ENCODE data around the gene NAPA. TPM values are rescaled to one million over a fixed set of nuclear protein-coding genes. Genes with fewer than 3 reads are reported as not detected.

The NAPA gene
- total and polyA plus RNA-seq, 2 of the 13 experiments (the other 11 are each of a cell fraction or from before 2014, with no cell fraction given), result 32.6 to 65.9 TPM

GRCh38 chr19:47507924-47508553, 6.8 kb downstream of the NAPA start:
- ATAC-seq (no peak), FAIRE-seq (no peak), DNase-seq (ENCODE audit: low spot score) (no peak)
- Histone ChIP-seq H3K4me2 (ENCODE audit: low read depth, low read length) (no peak overlapping the region), H3K9me3 (ENCODE audit: low read length) (no peaks in the 10 kb centered on the region), H4K20me1 (ENCODE audit: insufficient read depth, low read length) (no peaks in the 10 kb centered on the region), H3K4me1 (ENCODE audit: insufficient read depth, low read length) (peaks cover 15% of the 10 kb centered on the region), H3K27me3 (ENCODE audit: control insufficient read depth in 1 of 2, insufficient read depth in 2 of 2, low read length in 2 of 2) (no peaks in the 10 kb centered on the region), H3K9ac (ENCODE audit: insufficient read depth, low read depth, low read length) (no peak overlapping the region), H3K79me2 (ENCODE audit: insufficient read depth, low read length) (peaks cover 47% of the 10 kb centered on the region), H3K4me3 (replicated peaks in 1 of 3; ENCODE audit: insufficient read depth in 1 of 3, low read depth in 2 of 3, low read length in 3 of 3) (no peak overlapping the region), H3K27ac (ENCODE audit: extremely low read length, insufficient read depth, low read length) (no peak overlapping the region), H2AFZ (ENCODE audit: low read length) (no peak overlapping the region), H3K36me3 (replicated peaks in 1 of 2; ENCODE audit: control insufficient read depth in 1 of 2, insufficient read depth in 2 of 2, low read length in 2 of 2) (peaks cover 6 to 14% of the 10 kb centered on the region in 2 experiments; a peak in 4 of 5 replicates)
- 97% methylated on average over 5 of the region's 11 CpGs for WGBS (ENCODE audit: low lambda C conversion rate)
- in situ Hi-C loops (cut with HindIII; ENCODE audit: extremely low pct_ligation_motif_present, low pct_unique_long_range_greater_than_20kb) (no loop called here), intact Hi-C loops (cut with micrococcal nuclease; ENCODE audit: unreplicated experiment) (no loop called here)
- POLR2A ChIA-PET, result no interaction called here
- TF ChIP-seq ZNF282 (IDR thresholded peaks at IDR 0.05; ENCODE audit: partially characterized antibody) (no peak), ZNF274 (CRISPR knock-in tag; IDR thresholded peaks at IDR 0.05) (no peak), NBN (conservative IDR thresholded peaks at IDR 0.05) (no peak), ZBTB33 (CRISPR knock-in tag; IDR thresholded peaks at IDR 0.05) (0 out of 2 replicates have a peak, but pooled peaks have one; percentile 44), ZNF878 (CRISPR knock-in tag; IDR thresholded peaks at IDR 0.05) (no peak), PHB2 (IDR thresholded peaks at IDR 0.05; ENCODE audit: partially characterized antibody) (no peak), CENPBD1 (CRISPR knock-in tag; IDR thresholded peaks at IDR 0.05; ENCODE audit: borderline replicate concordance, low read depth) (no peak), HNF4G (IDR thresholded peaks at IDR 0.05; ENCODE audit: borderline replicate concordance, low read depth, low read length) (no peak), HNF4G (CRISPR knock-in tag; IDR thresholded peaks at IDR 0.05; ENCODE audit: borderline replicate concordance, low read depth) (no peak)
- BruUV-seq (replicated peaks), result no TSS peak
- CTCF ChIA-PET (ENCODE audit: low intra/inter-chr PET ratio, low total read pairs), result no interaction called here
